Activated naive CD4-positive, alpha-beta T cell treated with anti-CD3 and anti-CD28 coated beads, Interleukin-2, amount 10 ng/mL, durations not matched to agents 7 days and 5 days (primary cell): ENCODE data around the gene UROC1.

Experiments
- CTCF ChIA-PET: fragments of 350-600 bp; sonication (Branson Sonifier 250); formaldehyde crosslinking; loops from one replicate; lab custom pipeline; 2021; ENCODE audit warnings: antibody characterized with exemption; lab: Charles Lee
- DNase-seq: peaks from one replicate; pipeline ENCODE4 v3.0.0-alpha.2; 2020
- H3K27ac Mint-ChIP-seq: one replicate; pipeline ENCODE4 v1.8.0; 2021; ENCODE audit warnings: mild to moderate bottlenecking, moderate library complexity, mixed read lengths
- H3K27me3 Mint-ChIP-seq: one replicate; pipeline ENCODE4 v1.8.0; 2021; ENCODE audit warnings: mild to moderate bottlenecking, mixed read lengths
- H3K36me3 Mint-ChIP-seq: one replicate; pipeline ENCODE4 v1.8.0; 2021; ENCODE audit warnings: mixed read lengths
- H3K4me1 Mint-ChIP-seq: one replicate; pipeline ENCODE4 v1.8.0; 2021; ENCODE audit warnings: mixed read lengths
- H3K4me3 Mint-ChIP-seq: one replicate; pipeline ENCODE4 v1.8.0; 2021; ENCODE audit warnings: mild to moderate bottlenecking, moderate library complexity, mixed read lengths
- H3K9me3 Mint-ChIP-seq: one replicate; pipeline ENCODE4 v1.8.0; 2021; ENCODE audit warnings: mixed read lengths

The UROC1 gene

GRCh38 chr3:126521122-126521891, 3.7 kb upstream of the UROC1 start:
- CTCF ChIA-PET: interaction anchor here (0.7 to 2.4 kb wide), 4 partner anchors 15 to 231 kb away, joined by 4 to 6 read pairs (median 5); no protein-coding TSS in a partner anchor
- H3K27ac Mint-ChIP-seq: peak overlapping the region; percentile 37
- H3K36me3 Mint-ChIP-seq: no peaks in the 10 kb centered on the region
- H3K9me3 Mint-ChIP-seq: no peaks in the 10 kb centered on the region
- no peak overlapping the region for H3K4me3 Mint-ChIP-seq
- no peaks in the 10 kb centered on the region for H3K4me1 Mint-ChIP-seq
- H3K27me3 Mint-ChIP-seq: peaks cover 65% of the 10 kb centered on the region
- DNase-seq: no peak

- CTCF ChIA-PET: interaction anchor here (0.8 to 1.8 kb wide), 3 partner anchors 9 to 93 kb away, joined by 3 read pairs; no protein-coding TSS in a partner anchor
- Mint-ChIP-seq H3K36me3 (no peaks in the 10 kb centered on the region), H3K27ac (no peak overlapping the region)
Observed at GRCh38 chr3:126519506-126520455, 2.2 kb upstream of the UROC1 start.

DNA sequence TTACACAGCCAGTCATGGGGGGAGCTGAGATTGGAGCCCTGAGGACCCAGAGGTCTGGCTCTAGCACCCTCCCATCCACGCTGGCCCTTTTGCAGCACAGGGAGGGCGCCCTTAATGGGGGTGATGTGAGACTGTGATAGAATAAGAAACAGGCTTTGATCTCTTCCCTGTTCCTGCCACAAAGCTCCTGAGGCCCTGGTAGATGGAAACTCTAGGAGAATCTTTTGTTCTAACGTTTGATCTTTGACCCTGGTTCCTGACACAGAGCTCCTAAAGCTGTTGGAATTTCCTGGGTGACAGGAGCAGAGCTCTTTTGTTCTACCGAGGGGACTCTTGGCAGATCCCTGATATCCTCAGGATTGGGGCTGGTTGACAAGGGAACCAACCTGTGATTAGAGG, 1.2 kb upstream of the UROC1 start:
- no peaks in the 10 kb centered on the region for H3K9me3 Mint-ChIP-seq
- no peak overlapping the region for H3K27ac Mint-ChIP-seq
- H3K36me3 Mint-ChIP-seq: no peaks in the 10 kb centered on the region
- H3K4me3 Mint-ChIP-seq: no peak overlapping the region
- H3K27me3 Mint-ChIP-seq: peaks cover 42% of the 10 kb centered on the region
- no peak for DNase-seq
- CTCF ChIA-PET: interaction anchor here (0.7 to 1.8 kb wide), 4 partner anchors 8 to 94 kb away, joined by 3 read pairs; partner anchors contain the start of gene ZXDC
- H3K4me1 Mint-ChIP-seq: no peaks in the 10 kb centered on the region

More at GRCh38 chr3:126519506-126520455, 2.2 kb upstream of the UROC1 start:
- no peaks in the 10 kb centered on the region for H3K4me1 Mint-ChIP-seq
- no peaks in the 10 kb centered on the region for H3K9me3 Mint-ChIP-seq
- H3K27me3 Mint-ChIP-seq: peaks cover 50% of the 10 kb centered on the region
- DNase-seq: no peak
- no peak overlapping the region for H3K4me3 Mint-ChIP-seq

GRCh38 chr3:126517986-126518778, 609 bp upstream of the UROC1 start:
- Mint-ChIP-seq H3K36me3 (no peaks in the 10 kb centered on the region), H3K4me3 (no peak overlapping the region), H3K27me3 (peaks cover 36% of the 10 kb centered on the region), H3K4me1 (no peaks in the 10 kb centered on the region), H3K9me3 (no peaks in the 10 kb centered on the region), H3K27ac (no peak overlapping the region)
- CTCF ChIA-PET: interaction anchor here (0.7 to 1.0 kb wide), 3 partner anchors 8 to 42 kb away, joined by 3 read pairs; partner anchors contain the start of gene ZXDC
- DNase-seq: no peak

DNA sequence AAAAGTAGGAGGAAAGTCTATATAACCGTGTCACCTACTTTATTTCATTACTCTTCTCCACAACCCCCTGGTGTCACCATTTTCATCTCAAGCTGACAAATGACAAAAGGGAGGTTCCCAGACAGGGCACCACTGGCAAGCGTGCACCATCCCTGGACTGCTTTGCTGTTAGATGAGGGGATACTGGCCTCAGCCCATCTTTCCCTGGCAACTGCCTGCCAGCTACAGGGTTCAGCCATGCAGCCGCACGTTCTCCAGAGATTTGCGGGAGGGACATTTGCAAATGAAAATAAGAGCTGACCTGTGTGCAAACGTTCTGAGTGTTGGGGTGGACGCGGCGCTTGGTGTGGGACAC, 660 bp downstream of the UROC1 start:
- no peak for DNase-seq
- Mint-ChIP-seq H3K4me3 (no peak overlapping the region), H3K27me3 (peaks cover 25% of the 10 kb centered on the region), H3K4me1 (no peaks in the 10 kb centered on the region), H3K9me3 (no peaks in the 10 kb centered on the region), H3K36me3 (no peaks in the 10 kb centered on the region), H3K27ac (no peak overlapping the region)
- CTCF ChIA-PET: interaction anchor here (0.5 kb wide), 1 partner anchor 23 kb away, joined by 3 read pairs; no protein-coding TSS in a partner anchor

GRCh38 chr3:126516152-126516935, 1.2 kb downstream of the UROC1 start:
- H3K27ac Mint-ChIP-seq: no peak overlapping the region
- peaks cover 22% of the 10 kb centered on the region for H3K27me3 Mint-ChIP-seq

DNA sequence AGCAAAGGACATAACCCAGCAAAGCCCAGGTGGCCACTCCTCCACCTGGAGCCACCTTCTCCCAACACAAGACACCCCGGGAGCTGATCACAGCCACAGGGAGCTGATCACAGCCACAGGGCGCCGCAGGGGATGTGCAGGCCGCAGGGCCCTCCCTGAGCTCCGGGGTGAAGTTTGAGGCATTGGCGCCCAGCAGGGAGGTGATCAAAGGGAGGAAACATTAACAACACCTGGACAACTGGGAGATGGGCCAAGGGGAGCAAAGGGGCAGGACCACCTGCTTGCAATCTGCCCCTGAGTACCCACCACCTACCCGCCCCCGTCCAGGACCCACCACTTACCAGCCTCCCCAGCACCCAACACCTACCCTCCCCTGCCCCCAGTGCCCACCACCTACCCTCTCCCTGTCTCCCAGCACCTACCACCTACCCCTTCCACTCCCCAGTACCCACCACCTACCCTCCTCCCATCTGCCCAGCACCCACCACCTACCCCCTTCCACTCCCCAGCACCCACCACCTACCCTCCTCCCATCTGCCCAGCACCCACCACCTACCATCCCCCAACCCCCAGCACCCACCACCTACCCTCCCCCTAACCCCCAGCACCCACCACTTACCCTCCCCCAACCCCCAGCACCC, 2.4 kb downstream of the UROC1 start:
- no peaks in the 10 kb centered on the region for H3K36me3 Mint-ChIP-seq
- no peaks in the 10 kb centered on the region for H3K9me3 Mint-ChIP-seq
- no peak for DNase-seq
- H3K4me1 Mint-ChIP-seq: no peaks in the 10 kb centered on the region
- H3K4me3 Mint-ChIP-seq: no peak overlapping the region
- CTCF ChIA-PET: no interaction called here
- H3K27ac Mint-ChIP-seq: no peak overlapping the region
- H3K27me3 Mint-ChIP-seq: peaks cover 18% of the 10 kb centered on the region

More at GRCh38 chr3:126516152-126516935, 1.2 kb downstream of the UROC1 start:
- no peak overlapping the region for H3K4me3 Mint-ChIP-seq
- CTCF ChIA-PET: interaction anchor here (0.5 kb wide), 1 partner anchor 23 kb away, joined by 3 read pairs; no protein-coding TSS in a partner anchor
- no peaks in the 10 kb centered on the region for H3K4me1 Mint-ChIP-seq
- H3K36me3 Mint-ChIP-seq: no peaks in the 10 kb centered on the region
- no peak for DNase-seq
- no peaks in the 10 kb centered on the region for H3K9me3 Mint-ChIP-seq

GRCh38 chr3:126514161-126514560, 3.4 kb downstream of the UROC1 start:
- Mint-ChIP-seq H3K27ac (no peak overlapping the region), H3K36me3 (no peaks in the 10 kb centered on the region), H3K27me3 (peaks cover 9% of the 10 kb centered on the region), H3K4me1 (no peaks in the 10 kb centered on the region), H3K4me3 (no peak overlapping the region), H3K9me3 (no peaks in the 10 kb centered on the region)
- DNase-seq: no peak
- CTCF ChIA-PET: interaction anchor here (1.3 kb wide), 1 partner anchor 9 kb away, joined by 3 read pairs; the partner anchor contains the start of gene CHST13

- Mint-ChIP-seq H3K27ac (no peak overlapping the region), H3K4me1 (no peaks in the 10 kb centered on the region), H3K36me3 (no peaks in the 10 kb centered on the region), H3K4me3 (no peak overlapping the region), H3K27me3 (no peaks in the 10 kb centered on the region), H3K9me3 (no peaks in the 10 kb centered on the region)
- CTCF ChIA-PET: interaction anchor here (1.3 kb wide), 1 partner anchor 10 kb away, joined by 3 read pairs; the partner anchor contains the start of gene CHST13
- DNase-seq: no peak
Observed at GRCh38 chr3:126512916-126513650, 4.5 kb downstream of the UROC1 start.

DNA sequence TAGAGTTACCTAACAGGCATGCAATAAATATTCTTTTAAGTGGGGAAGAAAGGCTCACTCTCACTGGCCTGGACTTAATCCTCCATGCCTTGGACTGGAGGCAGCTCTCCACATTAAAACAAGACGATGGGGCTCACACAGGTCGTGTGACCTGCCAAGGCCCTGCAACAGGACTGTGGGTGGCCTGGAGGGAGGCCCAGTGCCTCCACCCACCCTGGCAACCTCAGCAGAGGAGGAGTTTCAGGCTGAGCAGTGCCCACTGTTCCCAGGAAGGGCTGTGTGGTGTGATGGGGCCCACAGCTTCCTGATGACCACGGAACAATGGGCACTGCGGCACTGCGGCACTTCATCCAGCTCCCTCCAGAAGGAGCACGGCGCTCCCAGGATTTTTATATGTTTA, 5.5 kb downstream of the UROC1 start:
- Mint-ChIP-seq H3K36me3 (no peaks in the 10 kb centered on the region), H3K27ac (no peak overlapping the region), H3K4me3 (no peak overlapping the region), H3K4me1 (no peaks in the 10 kb centered on the region), H3K9me3 (no peaks in the 10 kb centered on the region), H3K27me3 (no peaks in the 10 kb centered on the region)
- DNase-seq: no peak
- CTCF ChIA-PET: no interaction called here

- H3K9me3 Mint-ChIP-seq: no peaks in the 10 kb centered on the region
- no peaks in the 10 kb centered on the region for H3K27me3 Mint-ChIP-seq
- CTCF ChIA-PET: interaction anchor here (1.3 kb wide), 1 partner anchor 12 kb away, joined by 4 read pairs; the partner anchor contains the start of gene CHST13
- DNase-seq: no peak
- no peak overlapping the region for H3K4me3 Mint-ChIP-seq
- H3K4me1 Mint-ChIP-seq: no peaks in the 10 kb centered on the region
- H3K36me3 Mint-ChIP-seq: no peaks in the 10 kb centered on the region
- H3K27ac Mint-ChIP-seq: no peak overlapping the region
Observed at GRCh38 chr3:126511291-126511690, 6.3 kb downstream of the UROC1 start.
